DMS114 treated with DMSO at 0.1 percent for 48 hours (cell line): Measurements from ENCODE around the gene EHMT1.
"Not testable (repeated sequence)": the region's sequence is repeated elsewhere in the genome, so short reads cannot be mapped to it uniquely, and the experiment has no call there.

ENCODE experiments used
- DNase-seq: peaks from one replicate; lab custom pipeline; 2025; ENCODE audit not compliant: unreplicated experiment; lab: John Stamatoyannopoulos, UW

Gene EHMT1

DNA sequence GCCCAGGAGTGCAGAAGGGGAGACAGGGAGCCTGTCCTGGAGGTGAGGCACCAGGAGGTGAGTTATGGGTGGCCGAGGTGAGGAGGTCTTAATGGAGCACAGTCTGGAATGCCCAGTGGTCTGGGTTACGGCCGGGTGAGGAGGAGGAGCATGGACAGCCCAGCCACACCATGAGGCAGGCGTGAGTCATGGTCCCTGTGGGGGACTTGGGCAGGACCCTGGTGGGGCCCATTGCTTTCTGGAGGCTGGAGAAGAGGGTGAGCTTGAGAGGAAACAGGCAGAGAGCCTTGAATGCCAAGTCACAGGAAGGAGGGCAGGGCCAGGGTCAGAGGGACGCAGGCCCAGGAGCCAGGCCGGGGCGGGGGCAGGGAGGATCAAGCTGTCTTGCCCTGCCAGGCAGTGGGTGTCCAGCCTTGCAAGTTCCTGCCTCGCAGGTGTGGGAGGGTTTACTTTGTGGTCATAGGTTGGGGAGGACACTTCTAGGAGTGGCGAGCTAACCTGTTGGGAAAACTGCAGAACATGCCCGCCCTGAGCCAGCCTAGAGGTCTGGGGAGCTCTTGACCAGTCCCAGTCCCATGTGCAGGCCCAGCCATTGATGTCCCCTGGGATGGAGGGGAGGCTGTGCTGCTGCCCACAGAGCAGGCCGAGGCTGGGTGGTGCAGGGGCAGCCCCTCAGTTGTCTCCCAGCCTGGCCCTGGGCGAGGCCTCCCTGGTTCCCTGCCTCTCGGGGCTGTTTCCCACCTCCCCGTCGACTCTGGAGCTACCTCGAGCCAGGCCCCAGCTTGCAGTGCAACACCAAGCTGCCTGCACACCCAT lies 261.6 kb downstream of the EHMT1 start:
- no peak for DNase-seq

GRCh38 chr9:137880976-137881530 lies 262.2 kb downstream of the EHMT1 start:
- no peak for DNase-seq

GRCh38 chr9:137881591-137882505 lies 263.0 kb downstream of the EHMT1 start:
- no peak for DNase-seq

GRCh38 chr9:137882506-137882821 lies 263.7 kb downstream of the EHMT1 start:
- no peak for DNase-seq

- DNase-seq: not testable (repeated sequence)
Measured at GRCh38 chr9:137883977-137884376, 265.2 kb downstream of the EHMT1 start.

DNA sequence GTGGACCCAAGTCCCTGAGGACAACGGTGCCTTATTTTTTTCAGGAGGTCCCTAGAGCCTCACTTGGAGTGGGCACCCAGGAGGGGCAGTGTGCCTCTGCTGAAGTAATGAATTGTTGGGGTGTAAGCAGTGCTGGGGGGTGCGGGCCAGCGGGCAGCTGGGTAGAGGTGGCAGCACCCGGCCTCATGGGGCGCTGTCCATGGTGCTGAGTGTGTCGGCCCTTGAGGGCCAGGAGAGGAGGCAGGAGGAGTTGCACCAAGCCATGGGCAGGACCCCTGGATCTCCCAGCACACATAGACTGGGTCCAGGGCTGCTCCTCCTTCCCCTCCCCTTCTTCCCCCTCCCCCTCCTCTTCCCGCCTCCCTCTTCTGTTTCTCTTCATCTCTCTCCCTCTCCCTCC lies 265.7 kb downstream of the EHMT1 start:
- DNase-seq: not testable (repeated sequence)

GRCh38 chr9:137885121-137885520 lies 266.3 kb downstream of the EHMT1 start:
- DNase-seq: not testable (repeated sequence)
